ENCODE measurements around the gene JUN.

JUN gene

GRCh38 chr1:58780411-58780810 is 3.4 kb downstream of the JUN start:
- TF ChIP-seq CTCF (conservative IDR thresholded peaks at IDR 0.05; ENCODE audit: low read length): no peak
- Histone ChIP-seq H3K9me3 (ENCODE audit: insufficient read depth, low read depth, low read length) (no peaks in the 10 kb centered on the region), H3K9ac (ENCODE audit: low read depth, low read length, poor library complexity, severe bottlenecking) (peak overlapping the region; percentile 88), H3K9me2 (replicated peaks; ENCODE audit: low read depth, low read length) (no peaks in the 10 kb centered on the region), H3K79me2 (ENCODE audit: insufficient read depth, low read length) (peaks cover 41% of the 10 kb centered on the region), H3K4me3 (ENCODE audit: low read length, poor library complexity, severe bottlenecking) (peak overlapping the region; percentile 83), H3K4me1 (ENCODE audit: insufficient read depth, low read length, poor library complexity, severe bottlenecking) (peaks cover 24% of the 10 kb centered on the region), H4K20me1 (ENCODE audit: insufficient read depth, low read length, poor library complexity, severe bottlenecking) (peaks cover 6% of the 10 kb centered on the region), H3K4me2 (ENCODE audit: low read depth, low read length, poor library complexity, severe bottlenecking) (peak overlapping the region; percentile 80), H3K27me3 (ENCODE audit: insufficient read depth, low read length, poor library complexity, severe bottlenecking) (no peaks in the 10 kb centered on the region), H3K36me3 (ENCODE audit: insufficient read depth, low read length) (no peaks in the 10 kb centered on the region), H2AFZ (ENCODE audit: low read length) (no peak overlapping the region), H3F3A (ENCODE audit: low read depth) (no peaks in the 10 kb centered on the region)

- peak overlapping the region; percentile 83 for H3K4me3 ChIP-seq (ENCODE audit: low read length, poor library complexity, severe bottlenecking)
- H3K4me1 ChIP-seq (ENCODE audit: insufficient read depth, low read length, poor library complexity, severe bottlenecking): peaks cover 18% of the 10 kb centered on the region
- no peaks in the 10 kb centered on the region for H3K9me2 ChIP-seq (replicated peaks; ENCODE audit: low read depth, low read length)
- H3K27me3 ChIP-seq (ENCODE audit: insufficient read depth, low read length, poor library complexity, severe bottlenecking): no peaks in the 10 kb centered on the region
- H4K20me1 ChIP-seq (ENCODE audit: insufficient read depth, low read length, poor library complexity, severe bottlenecking): peaks cover 6% of the 10 kb centered on the region
- H3K36me3 ChIP-seq (ENCODE audit: insufficient read depth, low read length): no peaks in the 10 kb centered on the region
- peaks cover 41% of the 10 kb centered on the region for H3K79me2 ChIP-seq (ENCODE audit: insufficient read depth, low read length)
- peak overlapping the region; percentile 88 for H3K9ac ChIP-seq (ENCODE audit: low read depth, low read length, poor library complexity, severe bottlenecking)
- no peak overlapping the region for H2AFZ ChIP-seq (ENCODE audit: low read length)
- no peaks in the 10 kb centered on the region for H3F3A ChIP-seq (ENCODE audit: low read depth)
- TF ChIP-seq CTCF (conservative IDR thresholded peaks at IDR 0.05; ENCODE audit: low read length) (no peak), EZH2phosphoT487 (IDR thresholded peaks at IDR 0.05; ENCODE audit: borderline replicate concordance) (no peak)
- peak overlapping the region; percentile 80 for H3K4me2 ChIP-seq (ENCODE audit: low read depth, low read length, poor library complexity, severe bottlenecking)
- H3K9me3 ChIP-seq (ENCODE audit: insufficient read depth, low read depth, low read length): no peaks in the 10 kb centered on the region
Measured at GRCh38 chr1:58779801-58780382, 4.0 kb downstream of the JUN start.

GRCh38 chr1:58779059-58779754 is 4.6 kb downstream of the JUN start:
- Histone ChIP-seq H2AFZ (ENCODE audit: low read length) (no peak overlapping the region), H3F3A (ENCODE audit: low read depth) (no peaks in the 10 kb centered on the region), H3K4me3 (ENCODE audit: low read length, poor library complexity, severe bottlenecking) (no peak overlapping the region), H3K36me3 (ENCODE audit: insufficient read depth, low read length) (no peaks in the 10 kb centered on the region), H3K4me1 (ENCODE audit: insufficient read depth, low read length, poor library complexity, severe bottlenecking) (peaks cover 18% of the 10 kb centered on the region), H3K4me2 (ENCODE audit: low read depth, low read length, poor library complexity, severe bottlenecking) (no peak overlapping the region), H3K27me3 (ENCODE audit: insufficient read depth, low read length, poor library complexity, severe bottlenecking) (no peaks in the 10 kb centered on the region), H3K9me2 (replicated peaks; ENCODE audit: low read depth, low read length) (no peaks in the 10 kb centered on the region), H3K9ac (ENCODE audit: low read depth, low read length, poor library complexity, severe bottlenecking) (no peak overlapping the region), H3K9me3 (ENCODE audit: insufficient read depth, low read depth, low read length) (no peaks in the 10 kb centered on the region), H4K20me1 (ENCODE audit: insufficient read depth, low read length, poor library complexity, severe bottlenecking) (peaks cover 6% of the 10 kb centered on the region), H3K79me2 (ENCODE audit: insufficient read depth, low read length) (peaks cover 41% of the 10 kb centered on the region)
- TF ChIP-seq EZH2phosphoT487 (IDR thresholded peaks at IDR 0.05; ENCODE audit: borderline replicate concordance) (no peak), CTCF (conservative IDR thresholded peaks at IDR 0.05; ENCODE audit: low read length) (no peak)

Data from Loucy (cell line).